Bone marrow (tissue), 2 donors: ENCODE results near the gene USP24.
"Not testable (repeated sequence)": the region's sequence is repeated elsewhere in the genome, so short reads cannot be mapped to it uniquely, and the experiment has no call there.

Experiments
- DNase-seq, 2 donors: peaks; one replicate each; lab custom pipeline; 2025; lab: John Stamatoyannopoulos, UW

Gene USP24

GRCh38 chr1:55118651-55119329 is 96.4 kb downstream of the USP24 start:
- no peak for DNase-seq

DNA sequence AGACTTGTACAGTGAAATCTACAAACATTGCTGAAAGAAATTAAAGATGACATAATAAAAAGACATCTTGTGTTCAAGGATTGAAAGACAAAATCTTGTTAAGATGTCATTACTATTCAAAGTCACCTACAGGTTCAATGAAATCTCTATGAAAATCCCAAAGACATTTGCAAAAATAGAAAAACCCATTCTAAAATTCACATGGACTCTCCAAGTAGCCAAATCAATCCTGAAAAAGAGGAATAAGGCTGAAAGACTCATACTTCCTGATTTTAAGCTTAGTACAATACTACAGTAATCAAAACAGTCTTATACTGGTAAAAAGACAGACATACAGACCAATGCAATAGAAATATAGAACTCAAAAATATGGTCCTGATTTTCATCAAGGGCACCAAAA is 97.2 kb downstream of the USP24 start:
- DNase-seq = no peak

- DNase-seq = not testable (repeated sequence)
Observed at GRCh38 chr1:55109005-55109404, 106.2 kb downstream of the USP24 start.

DNA sequence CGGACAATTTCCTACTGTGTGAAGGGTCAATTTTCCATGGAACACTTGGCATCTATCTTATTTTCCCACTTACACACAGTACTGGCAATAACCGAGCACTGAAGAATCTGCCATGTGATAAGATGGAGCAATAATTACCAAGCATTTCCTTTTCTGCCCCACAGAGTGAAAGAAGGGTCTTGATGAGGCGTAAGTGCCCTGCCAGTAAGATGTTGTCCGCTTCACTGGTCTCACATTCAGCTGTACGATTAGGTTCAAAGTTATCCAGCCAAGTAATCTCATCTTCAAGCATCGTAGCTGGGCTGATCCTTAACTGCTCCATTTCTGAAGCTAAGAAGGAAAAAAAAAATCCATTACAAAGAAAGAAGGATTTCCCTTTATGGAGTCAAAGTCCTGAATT is 108.1 kb downstream of the USP24 start:
- no peak for DNase-seq

- DNase-seq = no peak
Observed at GRCh38 chr1:55103891-55104290, 111.3 kb downstream of the USP24 start.

GRCh38 chr1:55095095-55095494 is 120.1 kb downstream of the USP24 start:
- no peak for DNase-seq

DNA sequence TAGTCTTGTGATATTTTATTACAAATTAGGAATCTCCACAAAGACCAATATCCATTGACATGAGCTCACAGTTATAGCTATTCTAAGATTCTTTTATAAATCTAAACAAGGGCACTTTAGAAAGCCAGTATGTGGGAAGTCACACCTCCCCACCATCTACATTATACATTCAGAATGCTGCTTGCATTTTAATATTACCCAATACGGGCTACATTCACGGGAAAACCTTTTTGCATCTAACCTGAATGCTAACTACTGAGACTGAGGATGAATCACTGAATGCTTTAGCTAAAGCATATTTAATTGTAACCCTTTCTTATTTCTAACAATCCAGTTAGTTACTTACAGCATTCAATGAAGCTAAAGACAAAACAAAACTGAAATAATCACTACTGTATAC is 122.7 kb downstream of the USP24 start:
- no peak for DNase-seq

DNA sequence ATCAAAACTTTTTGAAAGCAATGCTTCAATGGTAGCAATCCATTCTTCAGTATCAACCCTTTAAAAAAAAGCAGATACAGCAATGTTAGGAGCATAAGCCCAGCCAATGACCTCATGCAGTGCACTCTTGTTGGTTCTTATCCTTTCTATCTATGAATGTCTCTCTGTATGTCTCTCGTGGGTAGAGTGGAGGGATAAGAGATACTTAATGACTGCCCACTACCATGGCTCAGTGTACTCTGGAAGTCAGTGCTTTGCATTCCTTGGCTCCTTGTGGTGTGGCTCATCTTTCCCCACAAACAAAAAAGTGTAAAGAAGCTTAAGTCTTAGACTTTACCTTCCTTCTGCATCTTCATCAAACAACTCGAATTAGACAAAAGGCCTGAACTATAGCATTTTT is 125.5 kb downstream of the USP24 start:
- DNase-seq = no peak

DNA sequence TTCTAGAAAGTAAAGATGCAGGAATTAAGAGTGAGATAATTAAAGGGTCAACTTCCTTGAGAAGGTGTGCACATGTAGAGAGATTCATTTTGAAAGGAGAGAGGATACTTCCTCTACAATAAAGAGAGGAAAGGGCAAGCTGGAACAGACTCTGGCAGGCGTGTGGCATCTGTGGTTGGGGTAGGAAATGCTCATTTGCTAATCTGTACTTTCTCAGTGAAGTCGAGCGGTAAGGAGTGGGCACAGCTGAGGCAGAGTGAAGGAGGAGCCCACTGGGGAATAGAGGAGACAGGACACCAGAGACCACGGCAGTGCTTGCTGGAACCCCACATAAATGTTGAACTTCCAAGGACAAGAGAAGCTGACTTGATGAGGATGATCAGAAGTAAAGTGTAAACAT is 126.8 kb downstream of the USP24 start:
- DNase-seq = no peak

DNA sequence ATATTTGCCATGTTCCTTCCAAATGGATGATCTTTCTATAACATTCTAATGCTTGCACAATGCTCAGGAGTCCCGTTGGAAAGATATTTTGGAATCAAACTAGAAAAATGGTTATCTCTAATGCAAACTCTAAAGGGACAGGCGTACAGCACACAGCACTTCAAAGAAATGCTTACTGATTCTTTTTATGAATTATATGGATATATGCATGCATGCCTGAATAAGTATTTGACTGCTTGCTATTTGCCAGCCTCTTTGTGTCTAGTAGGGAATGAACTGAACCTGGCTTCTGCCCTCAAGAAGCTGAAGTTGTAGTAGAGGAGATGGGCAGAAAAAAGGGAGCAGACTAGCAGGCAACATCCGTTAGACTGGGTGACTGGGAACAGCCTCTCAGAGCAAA is 127.7 kb downstream of the USP24 start:
- no peak for DNase-seq

- no peak for DNase-seq
Observed at GRCh38 chr1:55084257-55084656, 130.9 kb downstream of the USP24 start.

DNA sequence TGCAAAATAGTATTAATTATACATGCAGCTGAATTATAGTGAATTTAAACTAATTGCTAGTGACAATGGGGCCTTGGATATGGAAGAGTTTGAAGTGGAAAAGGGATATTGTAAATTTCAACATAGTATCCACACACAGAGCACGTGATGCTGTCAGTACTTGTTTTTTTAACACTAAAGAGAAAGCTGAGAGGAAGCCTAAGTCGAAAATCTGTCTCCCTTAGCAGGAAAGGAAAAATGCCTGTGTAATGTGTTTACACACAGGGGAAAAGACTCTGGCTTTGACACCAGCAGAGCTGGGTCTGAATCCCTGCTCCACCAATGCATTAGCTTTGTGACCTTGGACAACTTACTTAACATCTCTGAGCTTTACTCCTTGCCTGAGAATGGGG is 133.3 kb downstream of the USP24 start:
- DNase-seq = no peak

DNA sequence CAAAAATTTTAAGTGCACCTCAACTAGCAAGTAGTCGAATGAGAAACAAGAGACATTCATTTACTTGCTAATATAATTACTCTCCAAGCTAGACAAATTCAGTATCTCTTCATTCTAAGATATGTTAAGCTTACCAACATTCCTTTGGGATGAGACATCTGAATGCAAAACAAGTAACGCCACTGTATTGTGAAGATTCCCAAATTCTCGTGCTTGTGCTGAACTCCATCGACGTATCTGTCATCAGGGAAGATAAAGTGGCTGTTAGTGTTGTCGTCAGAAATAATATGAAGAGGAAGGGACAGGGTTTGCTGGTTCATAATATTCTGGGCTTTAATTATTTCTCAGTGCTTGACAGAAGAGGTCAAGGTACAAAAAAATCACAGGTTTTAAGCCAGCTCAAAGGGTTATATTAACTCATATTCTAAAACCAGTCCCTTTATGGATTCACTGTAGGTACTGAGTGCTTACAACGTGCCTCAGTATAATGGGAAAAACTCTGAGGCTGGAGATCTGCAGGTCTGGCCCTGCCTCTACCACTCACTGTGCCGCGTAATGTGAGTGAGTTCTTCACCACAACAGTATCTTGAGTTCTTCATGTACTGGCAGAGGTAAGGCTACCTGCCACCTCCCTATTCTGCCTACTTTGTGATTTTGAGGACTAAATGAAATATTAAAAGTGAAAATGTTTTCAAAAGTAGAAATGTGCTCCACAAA is 133.8 kb downstream of the USP24 start:
- DNase-seq = no peak

DNA sequence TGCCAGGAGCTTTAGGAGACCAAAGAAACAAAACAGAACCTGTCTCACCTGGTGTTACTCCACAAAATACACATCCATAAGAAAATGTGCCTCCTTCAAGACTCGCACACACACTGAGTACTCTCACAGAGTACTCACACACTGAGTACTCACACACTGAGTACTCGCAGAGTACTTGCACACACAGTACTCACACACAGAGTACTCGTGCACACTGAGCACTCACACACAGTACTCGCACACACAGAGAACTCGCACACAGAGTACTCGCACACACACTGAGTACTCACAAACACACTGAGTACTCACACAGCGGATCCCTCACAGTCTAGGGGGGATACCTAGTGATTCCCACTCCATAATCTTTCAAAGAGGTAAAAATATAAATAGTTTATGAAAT is 135.5 kb downstream of the USP24 start:
- DNase-seq = no peak

- DNase-seq = no peak
Observed at GRCh38 chr1:55078470-55078869, 136.7 kb downstream of the USP24 start.

DNA sequence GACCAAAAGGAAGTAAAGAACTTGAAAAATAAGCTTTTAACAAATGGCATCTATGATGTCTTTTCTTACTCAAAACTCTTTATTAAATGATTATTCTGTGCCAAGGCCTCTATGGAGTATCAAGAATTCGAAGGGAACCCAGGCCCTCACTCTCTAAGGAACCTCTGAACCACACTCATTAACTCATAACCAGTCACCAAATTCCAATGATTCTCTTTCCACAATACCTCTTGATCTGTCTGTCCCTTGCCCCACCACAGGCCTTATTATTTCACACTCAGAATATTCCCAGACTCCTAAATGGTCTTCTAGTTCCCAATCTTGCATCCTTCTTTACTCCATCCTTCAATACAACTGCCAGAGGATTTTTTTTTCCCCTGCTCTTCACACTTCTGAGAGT is 138.8 kb downstream of the USP24 start:
- DNase-seq = no peak

GRCh38 chr1:55074455-55074854 is 140.7 kb downstream of the USP24 start:
- no peak for DNase-seq

- no peak for DNase-seq
Observed at GRCh38 chr1:55073187-55073916, 141.8 kb downstream of the USP24 start.

- no peak for DNase-seq
Observed at GRCh38 chr1:55071477-55071876, 143.7 kb downstream of the USP24 start.

DNA sequence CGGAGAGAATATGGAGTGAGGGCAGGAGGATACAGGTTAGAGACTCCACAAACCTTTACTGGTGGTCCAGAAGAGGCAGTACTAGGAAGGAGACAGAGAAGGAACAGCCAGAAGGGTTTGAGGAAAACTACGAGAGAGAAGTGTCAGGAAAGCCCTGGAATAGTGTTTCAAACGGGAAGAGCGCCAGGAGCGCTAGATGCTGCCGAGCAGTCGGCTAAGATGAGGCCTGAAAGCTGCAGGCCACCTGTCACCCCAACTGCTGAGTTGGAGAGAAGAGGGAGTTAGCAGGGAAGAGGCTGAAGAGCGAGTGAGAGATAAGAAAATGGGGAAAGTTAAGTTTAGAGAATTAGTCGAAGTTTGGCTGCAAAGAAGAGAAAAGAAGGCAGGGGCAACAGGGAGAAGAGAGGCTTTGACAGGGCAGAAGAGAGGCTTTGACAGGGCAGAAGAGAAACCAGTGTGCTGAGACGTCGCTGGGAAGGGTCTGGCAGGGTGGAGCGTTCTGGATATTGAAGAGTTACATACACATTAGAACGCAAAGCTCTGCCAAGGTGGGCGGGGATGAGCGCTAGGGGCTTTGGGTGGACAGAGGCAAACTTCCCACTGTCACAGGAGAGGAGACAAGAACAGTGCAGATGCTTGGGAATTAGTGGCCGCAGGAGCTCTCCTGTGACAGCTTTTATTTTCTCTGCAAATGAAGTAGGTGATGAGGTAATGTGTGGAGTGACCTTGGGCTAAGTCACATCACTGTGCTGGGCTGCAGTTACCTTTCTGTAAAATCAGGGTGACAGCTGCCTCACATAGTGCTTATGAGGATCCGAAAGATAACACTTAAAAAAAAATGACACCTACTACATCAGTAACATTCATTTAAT is 144.6 kb downstream of the USP24 start:
- no peak for DNase-seq

GRCh38 chr1:55069280-55069679 is 145.9 kb downstream of the USP24 start:
- no peak for DNase-seq

DNA sequence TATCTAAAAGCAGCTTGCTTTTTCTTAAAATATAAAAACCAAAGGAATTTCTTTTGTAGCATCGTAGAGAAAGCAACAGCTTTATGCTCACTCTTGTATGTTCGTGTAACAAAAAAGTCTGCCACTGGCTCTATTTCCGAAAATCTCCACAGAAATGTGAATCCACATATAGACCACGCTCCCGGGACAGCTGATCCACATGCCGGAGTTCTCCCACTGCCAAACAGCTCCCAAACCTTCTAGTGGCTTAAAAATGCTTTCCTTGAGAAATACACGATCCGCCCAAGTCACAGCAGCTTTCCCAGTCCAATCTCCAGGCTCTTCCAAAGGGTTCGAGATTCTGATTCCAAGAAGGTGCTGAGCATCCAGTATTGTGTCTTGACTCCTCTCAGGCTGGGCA is 146.5 kb downstream of the USP24 start:
- DNase-seq = no peak
